GM23338 (cell line): Measurements from ENCODE around the gene C19orf25.

Experiments used
- CREB1 ChIP-seq: fragments of 250-450 bp; sonication (Bioruptor Pico); IDR thresholded peaks from 2 replicates; pipeline ENCODE4 v1.5.0; 2020; ENCODE audit warnings: low read depth, mild to moderate bottlenecking, moderate library complexity
- CTCF ChIP-seq, 2 experiments: fragments of 200-600 bp in 1 of 2; sonication (generic) in 1 of 2; conservative IDR thresholded peaks; 2 replicates each; pipeline versions ENCODE4 v1.5.1 to v1.6.1; 2016 to 2017; ENCODE audit warnings: antibody characterized with exemption in 2 of 2, low read depth in 2 of 2, mild to moderate bottlenecking in 2 of 2, moderate library complexity in 1 of 2
- EZH2 ChIP-seq: fragments of 200-600 bp; sonication (generic); IDR thresholded peaks from one replicate; pipeline ENCODE4 v1.8.0; 2017; ENCODE audit warnings: antibody characterized with exemption, mild to moderate bottlenecking, low read depth; ENCODE audit not compliant: unreplicated experiment
- NANOG ChIP-seq: IDR thresholded peaks from 2 replicates; pipeline ENCODE4 v1.6.1; 2016; ENCODE audit warnings: antibody characterized with exemption, borderline replicate concordance
- POLR2AphosphoS5 ChIP-seq: IDR thresholded peaks from 2 replicates; pipeline ENCODE4 v1.6.1; 2016; ENCODE audit warnings: antibody characterized with exemption, low read depth
- REST ChIP-seq: IDR thresholded peaks from one replicate; pipeline ENCODE4 v1.6.1; 2018; ENCODE audit warnings: antibody characterized with exemption; ENCODE audit not compliant: unreplicated experiment

GRCh38 chr19:1453525-1454364 is 25.3 kb downstream of the C19orf25 start:
- TF ChIP-seq CTCF (conservative IDR thresholded peaks at IDR 0.05; ENCODE audit: low read depth in 2 of 2) (no peak), EZH2 (no peak), REST (no peak), POLR2AphosphoS5 (no peak; the same call in 1 of the 2 replicates), CREB1 (no peak), NANOG (no peak)
